Upper lobe of right lung (tissue), 1 donor: Measurements from ENCODE around the gene ZKSCAN1. TPM values are rescaled to one million over a fixed set of nuclear protein-coding genes. Genes with fewer than 3 reads are reported as not detected.

Source experiments
- ATAC-seq: fragments of 200-7000 bp; cut with Tn5 transposase; one replicate; pipeline ENCODE4 v1.9.1; 2020; ENCODE audit warnings: mild to moderate bottlenecking, moderate library complexity
- DNase-seq: peaks from one replicate; pipeline ENCODE4 v3.0.0-alpha.2; 2020
- H3K27ac ChIP-seq: fragments of 200-600 bp; one replicate; pipeline ENCODE4 v1.8.0; 2022
- H3K27me3 ChIP-seq: fragments of 200-600 bp; one replicate; pipeline ENCODE4 v1.8.0; 2022; ENCODE audit warnings: mild to moderate bottlenecking
- H3K36me3 ChIP-seq: fragments of 200-600 bp; one replicate; pipeline ENCODE4 v1.8.0; 2022
- H3K4me1 ChIP-seq: fragments of 200-600 bp; one replicate; pipeline ENCODE4 v1.8.0; 2022
- H3K4me3 ChIP-seq: fragments of 200-600 bp; one replicate; pipeline ENCODE4 v1.8.0; 2022; ENCODE audit warnings: mild to moderate bottlenecking
- H3K9me3 ChIP-seq: fragments of 200-600 bp; one replicate; pipeline ENCODE4 v1.8.0; 2022
- CTCF ChIP-seq: fragments of 200-600 bp; IDR thresholded peaks from one replicate; pipeline ENCODE4 v1.8.0; 2022; ENCODE audit warnings: antibody characterized with exemption
- intact Hi-C: fragments of 100-400 bp; cut with DNase I; formaldehyde crosslinking; loops from one replicate; pipeline ENCODE4 v1.11.0; 2022
- total RNA-seq: library from RNA; stranded (reverse); fragmentation: NEBNext Ultra II Directional; extraction: Animal tissue kit (Norgen Biotek cat#: 25700); gene quantifications from one replicate; pipeline ENCODE4 v1.2.1, GENCODE V29; 2021
- donor health status: DM: no; HTN: yes; CAD: no; lungs with severe emphysema.

Gene ZKSCAN1
- total RNA-seq, 1 donor from 2014 or later = 57.5 TPM

- TF ChIP-seq CTCF = no peak
- peaks cover 38% of the 10 kb centered on the region for H3K36me3 ChIP-seq
Measured at GRCh38 chr7:100064162-100064561, 48.8 kb downstream of the ZKSCAN1 start.

GRCh38 chr7:100065452-100066186, 50.2 kb downstream of the ZKSCAN1 start:
- no peak overlapping the region for H3K4me3 ChIP-seq
- peak; percentile 73 for ATAC-seq
- H3K4me1 ChIP-seq = peaks cover 6% of the 10 kb centered on the region
- intact Hi-C loops = no loop called here
- H3K9me3 ChIP-seq = peaks cover 2% of the 10 kb centered on the region
- H3K27ac ChIP-seq = peak overlapping the region; percentile 4
- peaks cover 42% of the 10 kb centered on the region for H3K36me3 ChIP-seq
- TF ChIP-seq CTCF = no peak
- no peak for DNase-seq
- no peaks in the 10 kb centered on the region for H3K27me3 ChIP-seq

More at GRCh38 chr7:100064162-100064561, 48.8 kb downstream of the ZKSCAN1 start:
- DNase-seq (no peak), ATAC-seq (no peak)
- Histone ChIP-seq H3K4me3 (no peak overlapping the region), H3K9me3 (no peaks in the 10 kb centered on the region), H3K27ac (no peak overlapping the region), H3K27me3 (no peaks in the 10 kb centered on the region), H3K4me1 (peaks cover 6% of the 10 kb centered on the region)
- intact Hi-C loops = no loop called here

GRCh38 chr7:100066953-100067352, 51.6 kb downstream of the ZKSCAN1 start:
- no peak for DNase-seq
- intact Hi-C loops = no loop called here
- Histone ChIP-seq H3K4me1 (peaks cover 6% of the 10 kb centered on the region), H3K9me3 (peaks cover 15% of the 10 kb centered on the region), H3K36me3 (peaks cover 50% of the 10 kb centered on the region), H3K27ac (no peak overlapping the region), H3K4me3 (no peak overlapping the region), H3K27me3 (no peaks in the 10 kb centered on the region)
- no peak for ATAC-seq
- TF ChIP-seq CTCF = no peak

- no peak for TF ChIP-seq CTCF
- ATAC-seq (no peak), DNase-seq (no peak)
- peaks cover 57% of the 10 kb centered on the region for H3K36me3 ChIP-seq
- H3K27ac ChIP-seq = no peak overlapping the region
- H3K4me1 ChIP-seq = peaks cover 5% of the 10 kb centered on the region
- intact Hi-C loops = no loop called here
- H3K4me3 ChIP-seq = no peak overlapping the region
- H3K27me3 ChIP-seq = no peaks in the 10 kb centered on the region
- H3K9me3 ChIP-seq = peaks cover 16% of the 10 kb centered on the region
Measured at GRCh38 chr7:100069991-100070390, 54.6 kb downstream of the ZKSCAN1 start.

DNA sequence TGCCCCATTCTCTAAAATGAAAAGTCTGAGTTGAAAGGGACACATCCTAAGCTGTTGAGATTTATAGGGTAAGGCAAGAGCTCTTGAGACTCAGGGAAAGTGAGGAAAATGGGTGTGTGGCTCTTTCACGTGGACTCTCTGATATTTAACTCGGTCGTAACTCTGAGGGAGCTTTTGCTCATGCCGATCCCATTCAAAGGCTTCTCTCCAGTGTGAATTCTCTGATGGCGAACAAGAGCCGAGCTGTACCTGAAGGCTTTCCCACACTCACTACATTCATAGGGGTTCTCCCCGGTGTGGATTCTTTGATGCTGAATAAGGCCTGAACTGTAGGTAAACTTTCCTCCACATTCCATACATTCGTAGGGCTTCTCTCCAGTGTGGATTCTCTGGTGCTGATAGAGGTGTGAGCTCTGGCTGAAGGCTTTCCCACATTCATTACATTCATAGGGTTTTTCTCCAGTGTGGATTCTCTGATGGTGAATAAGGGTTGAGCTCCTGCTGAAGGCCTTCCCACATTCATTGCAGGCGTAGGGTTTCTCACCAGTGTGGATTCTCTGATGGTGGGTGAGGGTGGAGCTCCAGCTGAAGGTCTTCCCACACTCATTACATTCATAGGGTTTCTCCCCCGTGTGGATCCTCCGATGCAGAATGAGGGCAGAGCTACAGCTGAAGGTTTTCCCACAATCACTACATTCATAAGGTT, 55.8 kb downstream of the ZKSCAN1 start:
- ATAC-seq = no peak
- Histone ChIP-seq H3K27me3 (no peaks in the 10 kb centered on the region), H3K9me3 (peaks cover 16% of the 10 kb centered on the region), H3K4me3 (no peak overlapping the region), H3K27ac (no peak overlapping the region), H3K4me1 (no peaks in the 10 kb centered on the region), H3K36me3 (peaks cover 69% of the 10 kb centered on the region)
- no peak for TF ChIP-seq CTCF
- intact Hi-C loops = no loop called here
- DNase-seq = no peak
